SK-N-MC (cell line): Measurements from ENCODE around the gene PISD.

Source experiments
- EZH2 ChIP-seq: fragments of 200-600 bp; sonication (generic); IDR thresholded peaks from one replicate; pipeline ENCODE4 v1.6.1; 2017; ENCODE audit warnings: antibody characterized with exemption
- FOXP2 ChIP-seq: optimal IDR thresholded peaks from 2 replicates; pipeline ENCODE3; 2011; ENCODE audit warnings: mild to moderate bottlenecking, moderate library complexity; ENCODE audit not compliant: insufficient read depth; ENCODE audit errors: extremely low read length, control extremely low read depth
- POLR2AphosphoS5 ChIP-seq: IDR thresholded peaks from 2 replicates; pipeline ENCODE4 v1.6.1; 2012; ENCODE audit warnings: mild to moderate bottlenecking, low read depth, low read length, borderline replicate concordance

DNA sequence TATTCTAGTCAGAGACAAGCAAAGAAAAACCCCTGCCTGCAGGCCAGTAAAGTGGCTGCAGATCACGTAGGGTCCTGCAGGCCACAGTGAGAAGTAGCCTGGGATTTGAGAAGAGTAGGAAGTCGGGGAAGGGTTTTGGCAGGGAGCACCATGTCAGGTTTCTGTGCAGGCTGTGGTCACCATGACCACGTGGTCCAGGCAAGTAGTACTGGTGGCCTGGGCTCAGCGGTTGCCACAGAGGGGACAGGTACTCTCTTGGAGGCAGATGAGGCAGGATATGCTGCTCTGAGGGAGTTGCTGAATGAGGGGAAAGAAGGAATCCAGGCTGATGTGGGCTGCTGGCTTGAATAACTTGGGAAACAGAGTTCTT lies 46.5 kb downstream of the PISD start:
- TF ChIP-seq EZH2 (no peak), POLR2AphosphoS5 (0 out of 2 replicates have a peak, but pooled peaks have one; percentile 28), FOXP2 (no peak)
